DLD1 (cell line): Measurements from ENCODE around the gene ARHGAP44.

Source experiments
- in situ Hi-C: cut with HindIII; loops from 2 replicates; pipeline ENCODE4 v1.10.0; 2017; ENCODE audit warnings: low sequenced_read_pairs

The ARHGAP44 gene

DNA sequence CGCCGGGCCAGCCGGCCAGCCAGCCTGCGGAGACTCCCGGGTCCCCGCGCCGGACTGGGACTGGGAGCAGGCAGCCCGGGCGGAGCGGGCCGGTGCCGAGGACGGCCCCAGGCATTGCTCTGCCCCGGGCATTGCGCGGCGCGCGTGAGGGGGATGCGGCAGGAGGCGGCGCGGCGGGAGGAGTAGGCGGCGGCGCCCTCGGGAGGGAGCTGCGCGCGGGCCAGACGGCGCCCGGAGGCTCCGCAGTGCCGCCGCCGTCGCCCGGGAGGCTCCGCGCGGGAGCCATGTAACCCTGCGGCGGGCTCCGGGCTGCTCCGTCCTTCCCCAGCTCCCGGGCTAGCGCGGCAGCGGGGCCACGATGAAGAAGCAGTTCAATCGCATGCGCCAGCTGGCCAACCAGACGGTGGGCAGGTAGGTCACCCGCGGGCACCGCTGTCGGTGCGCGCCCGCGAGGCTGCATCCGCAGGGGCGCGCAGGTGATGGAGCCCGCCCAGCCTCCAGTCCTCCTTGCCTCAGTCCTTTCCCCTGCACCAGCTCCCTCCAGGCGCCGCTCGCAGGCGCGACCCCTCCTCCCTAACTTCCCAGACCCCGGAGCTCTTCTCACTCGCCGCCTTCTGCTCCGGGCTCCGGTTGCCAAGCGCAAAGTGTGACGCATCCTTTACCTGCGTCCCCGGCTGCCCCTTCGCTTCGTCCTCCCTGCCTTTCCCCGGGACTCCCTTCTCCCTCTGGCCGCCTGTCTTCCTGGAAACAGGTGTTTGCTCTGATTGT lies at the start of gene ARHGAP44:
TSS of gene ARHGAP44 (plus strand) at position 18 of the 768 bp plus-strand sequence. CDS start at position 359, 341 bp downstream.
- in situ Hi-C loops, result no loop called here

DNA sequence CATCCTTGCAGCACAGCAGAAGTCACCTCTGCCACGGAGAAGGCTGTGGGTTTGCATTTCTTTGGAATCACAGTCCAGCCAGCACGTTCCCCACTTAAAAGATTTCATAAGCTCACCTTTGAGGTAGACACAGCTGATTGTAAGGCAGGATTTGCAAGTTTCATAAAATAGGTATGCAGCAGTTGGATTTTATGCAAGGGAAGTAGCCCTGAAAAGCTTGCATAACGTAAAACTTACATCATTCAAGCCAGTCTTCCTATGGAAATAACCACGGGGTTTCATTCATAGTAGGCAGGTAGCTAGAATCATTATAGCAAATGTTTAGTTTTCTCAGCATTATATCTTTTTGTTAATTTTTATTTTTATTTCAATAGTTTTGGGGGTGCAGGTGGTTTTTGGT lies 49.8 kb upstream of the ARHGAP44 start:
- in situ Hi-C loops, result no loop called here

GRCh38 chr17:12743046-12743445 lies 46.3 kb upstream of the ARHGAP44 start:
- in situ Hi-C loops, result no loop called here

- in situ Hi-C loops, result no loop called here
Observed at GRCh38 chr17:12744298-12744697, 45.0 kb upstream of the ARHGAP44 start.

GRCh38 chr17:12744786-12745185 lies 44.5 kb upstream of the ARHGAP44 start:
- in situ Hi-C loops, result no loop called here

- in situ Hi-C loops, result no loop called here
Observed at GRCh38 chr17:12745486-12745885, 43.8 kb upstream of the ARHGAP44 start.

DNA sequence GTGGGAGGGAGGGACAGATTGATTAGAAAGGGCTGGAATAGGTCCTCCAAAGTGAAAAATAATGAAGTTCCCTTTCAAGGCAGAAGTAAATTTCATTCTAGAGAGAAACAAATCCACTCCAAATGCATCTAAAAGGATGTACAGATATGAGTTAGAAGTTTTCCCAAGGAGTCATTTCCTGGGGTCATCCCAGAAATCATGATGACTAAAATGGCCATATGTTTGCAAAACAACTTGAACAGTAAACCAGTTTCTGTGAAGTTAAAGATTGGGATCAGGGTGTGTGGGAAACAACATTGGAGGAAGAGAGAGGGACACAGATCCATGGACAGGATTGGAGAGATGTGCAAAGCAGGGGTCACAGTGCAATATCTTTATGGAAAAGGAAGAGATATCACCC lies 32.5 kb upstream of the ARHGAP44 start:
- in situ Hi-C loops, result no loop called here

DNA sequence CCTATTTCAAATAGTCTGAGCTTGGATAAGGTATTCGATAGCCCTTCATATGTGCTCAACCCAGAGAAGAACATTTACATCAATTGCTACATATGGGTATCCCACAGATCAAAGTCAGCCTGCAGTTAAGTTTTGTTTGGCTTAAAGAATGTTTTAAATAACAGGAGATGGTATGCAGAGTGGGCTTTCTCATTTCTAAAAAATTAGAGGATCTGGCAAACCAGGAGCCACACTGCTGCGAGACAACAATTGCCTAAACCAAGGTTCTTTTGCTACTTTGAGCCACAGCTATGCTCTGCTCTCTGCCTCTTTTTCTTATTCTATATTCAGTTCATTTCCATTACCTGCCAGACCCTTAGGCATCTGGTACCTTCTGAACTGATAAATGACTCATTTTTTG lies 30.2 kb upstream of the ARHGAP44 start:
- in situ Hi-C loops, result no loop called here

DNA sequence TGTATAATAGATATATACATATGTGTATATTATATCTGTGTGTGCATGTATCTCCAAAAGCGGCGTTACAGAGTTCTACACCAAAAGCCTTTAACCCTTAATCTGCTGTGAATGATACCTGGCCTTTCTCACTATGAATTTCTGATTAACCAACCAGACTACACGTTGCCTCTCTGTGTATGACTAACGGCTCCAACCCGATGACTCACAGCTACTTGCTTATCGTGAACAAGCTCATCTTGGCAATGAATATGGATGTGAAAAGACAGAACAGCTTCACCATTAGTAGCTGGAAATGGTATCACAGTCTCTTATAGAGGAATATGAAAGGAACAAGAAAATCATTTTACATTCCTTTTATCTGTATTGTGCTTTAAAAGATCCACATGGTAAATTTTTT lies 23.8 kb upstream of the ARHGAP44 start:
- in situ Hi-C loops, result no loop called here

- in situ Hi-C loops, result no loop called here
Observed at GRCh38 chr17:12768255-12768654, 21.0 kb upstream of the ARHGAP44 start.

GRCh38 chr17:12769981-12770380 lies 19.3 kb upstream of the ARHGAP44 start:
- in situ Hi-C loops, result no loop called here

GRCh38 chr17:12773153-12773552 lies 16.1 kb upstream of the ARHGAP44 start:
- in situ Hi-C loops, result no loop called here

GRCh38 chr17:12789075-12789480 lies 220 bp upstream of the ARHGAP44 start:
- in situ Hi-C loops, result no loop called here

DNA sequence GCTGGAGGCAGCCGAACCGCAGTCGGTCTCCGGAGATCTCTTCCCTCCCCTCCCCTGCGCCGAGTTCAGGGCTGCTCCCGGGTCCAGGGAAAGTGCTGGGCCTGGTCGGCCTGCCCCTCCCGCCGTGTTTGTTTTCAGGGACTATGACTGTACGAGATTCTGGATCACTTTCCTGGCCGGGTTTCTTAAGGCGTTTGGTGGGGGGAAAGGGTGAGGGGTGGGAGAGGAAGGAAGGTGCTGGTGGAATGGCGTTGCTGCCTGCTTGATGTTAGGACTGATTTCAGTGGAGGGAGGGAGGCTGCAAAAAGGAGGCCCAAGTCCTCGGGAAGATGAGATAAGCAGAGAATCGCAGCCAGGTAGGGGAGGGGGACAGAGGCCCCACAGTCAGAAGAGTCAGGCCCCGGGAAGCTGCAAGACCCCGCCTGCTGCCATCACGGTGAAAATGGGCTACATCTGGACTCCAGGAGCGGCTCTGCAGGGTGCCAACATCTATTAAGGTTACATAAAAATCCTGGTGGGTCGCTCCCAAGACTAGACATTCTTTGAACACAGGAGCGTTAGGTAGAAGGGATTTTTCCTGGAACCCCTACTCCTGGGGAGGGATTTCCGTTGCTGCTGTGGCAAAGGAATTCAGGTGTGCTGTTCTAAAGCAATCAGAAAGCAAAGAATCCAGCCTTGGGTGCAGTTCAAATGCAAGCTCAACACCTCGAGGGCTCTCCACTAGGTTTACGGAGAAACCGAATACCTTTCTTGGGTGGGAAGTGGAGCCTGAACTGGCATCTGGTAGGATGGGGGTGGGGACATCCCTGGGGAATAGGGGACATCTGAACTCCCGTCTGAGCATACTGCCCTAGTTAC lies 1.2 kb downstream of the ARHGAP44 start:
- in situ Hi-C loops, result no loop called here

GRCh38 chr17:12794919-12795532 lies 5.7 kb downstream of the ARHGAP44 start:
- in situ Hi-C loops, result no loop called here

DNA sequence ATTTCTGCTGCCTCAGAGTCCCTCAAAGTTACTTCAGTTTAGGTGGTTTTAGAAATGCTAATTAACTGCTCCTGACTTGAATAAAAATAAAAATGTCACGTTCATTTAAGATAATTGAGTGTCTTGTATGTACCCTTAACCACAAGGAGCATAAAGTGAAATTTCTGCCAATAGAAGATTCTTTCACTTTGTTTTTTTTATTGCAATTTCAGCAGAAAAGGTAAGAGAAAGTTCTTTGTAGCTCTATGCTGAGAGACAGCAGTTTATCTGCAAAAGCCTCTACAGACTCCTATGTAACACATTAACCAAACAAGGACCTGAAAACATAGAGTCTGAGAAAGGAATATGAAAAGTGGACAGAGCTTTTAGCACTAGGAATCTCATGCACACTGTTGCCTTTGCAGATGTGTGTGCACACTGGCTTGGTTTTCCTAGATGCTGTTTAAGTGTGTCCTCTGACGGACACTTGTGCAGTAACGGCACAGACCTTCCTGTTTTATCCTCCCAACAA lies 11.6 kb downstream of the ARHGAP44 start:
- in situ Hi-C loops, result no loop called here

DNA sequence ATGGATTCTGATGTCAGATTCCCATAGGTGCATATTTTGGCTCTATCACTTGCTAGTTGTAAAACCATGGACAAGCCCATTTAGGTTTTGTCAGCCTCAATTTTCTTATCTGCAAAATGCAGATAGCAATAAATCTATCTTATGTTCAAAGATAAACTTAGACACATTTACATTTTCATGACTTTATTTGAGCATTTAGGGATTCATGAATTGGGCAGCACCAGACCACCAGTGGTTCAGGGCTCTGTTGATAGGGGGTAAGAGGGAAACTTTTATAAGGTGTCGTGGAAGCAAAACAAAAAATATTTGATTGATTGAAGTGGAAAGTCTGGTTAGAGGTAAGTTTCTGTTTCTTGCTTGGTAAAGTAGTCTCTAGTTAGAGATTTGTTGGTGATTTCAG lies 17.3 kb downstream of the ARHGAP44 start:
- in situ Hi-C loops, result no loop called here

- in situ Hi-C loops, result no loop called here
Observed at GRCh38 chr17:12808723-12809122, 19.4 kb downstream of the ARHGAP44 start.

DNA sequence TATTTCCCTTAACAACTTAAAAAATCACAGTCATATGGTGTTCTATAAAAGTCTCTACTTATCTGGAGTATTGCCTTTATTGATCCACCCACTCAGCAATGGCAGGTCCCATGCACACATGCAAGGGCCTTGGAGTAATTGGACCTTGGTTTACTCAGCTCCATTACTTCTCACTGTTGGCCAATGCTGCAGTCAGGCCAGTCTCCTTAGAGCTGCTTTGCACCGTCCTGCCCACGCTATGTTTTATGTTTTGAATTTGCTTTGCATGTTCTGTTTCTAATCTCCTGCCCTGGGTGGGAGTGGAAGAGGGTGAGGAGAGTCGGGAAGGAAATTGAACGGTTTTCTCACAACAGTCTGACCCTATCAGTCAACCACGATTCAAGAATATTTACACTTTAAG lies 23.6 kb downstream of the ARHGAP44 start:
- in situ Hi-C loops, result no loop called here

DNA sequence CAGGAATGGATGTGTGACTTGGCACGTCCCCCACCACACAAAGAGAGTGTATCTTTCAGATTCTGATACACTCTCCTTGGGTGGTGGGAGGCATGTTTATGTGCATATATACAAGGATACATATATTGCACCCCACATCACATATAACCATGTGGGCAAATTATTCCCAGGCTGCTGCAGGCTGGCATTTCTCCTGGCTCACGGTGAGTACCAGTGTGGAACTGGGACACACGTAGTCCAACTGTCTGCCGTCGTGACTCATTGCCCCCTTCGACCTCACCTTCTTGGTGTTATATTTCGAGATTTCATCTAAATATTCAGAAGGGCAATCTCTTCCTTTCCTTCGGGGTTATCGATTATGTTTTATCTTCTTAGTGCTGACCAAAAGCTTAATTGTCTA lies 24.4 kb downstream of the ARHGAP44 start:
- in situ Hi-C loops, result no loop called here

DNA sequence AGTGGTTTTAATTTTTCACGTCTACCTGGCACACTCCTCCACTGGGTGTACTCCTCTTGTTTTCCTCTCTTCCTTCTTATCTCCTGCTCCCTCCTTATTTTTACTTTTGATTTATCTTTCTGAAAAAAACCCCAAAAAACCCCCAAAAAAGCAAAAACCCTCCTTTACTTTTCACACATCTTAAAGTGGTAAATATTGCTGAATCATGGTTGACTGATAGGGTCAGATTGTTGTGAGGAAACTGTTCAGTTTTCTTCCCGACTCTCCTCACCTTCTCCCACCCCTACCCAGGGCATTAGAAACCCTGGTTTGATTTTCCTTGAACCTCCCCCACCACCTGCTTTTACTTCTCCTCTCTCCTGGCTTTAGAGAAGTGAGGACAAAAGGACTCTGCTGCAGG lies 25.4 kb downstream of the ARHGAP44 start:
- in situ Hi-C loops, result no loop called here
